OCI-LY3 (cell line): ENCODE measurements around the gene CYP17A1.

Experiments used
- H2AFZ ChIP-seq: fragments of 200-600, 300-600 bp; shearing (Covaris generic); 2 replicates; pipeline ENCODE4 v1.6.0; 2014; ENCODE audit warnings: antibody characterized with exemption, low read depth, low read length
- H3K27ac ChIP-seq: fragments of 200-600, 300-600 bp; sonication (generic); 2 replicates; pipeline ENCODE4 v1.5.1; 2014; ENCODE audit warnings: mild to moderate bottlenecking, low read length, moderate library complexity, mixed read lengths
- H3K27me3 ChIP-seq: fragments of 200-600, 300-600 bp; sonication (generic); 2 replicates; pipeline ENCODE4 v1.6.1; 2014; ENCODE audit warnings: low read depth, low read length, mixed read lengths
- H3K36me3 ChIP-seq: fragments of 200-600, 300-600 bp; sonication (generic); replicated peaks from 2 replicates; pipeline ENCODE3; 2014; ENCODE audit warnings: low read depth, low read length, mixed read lengths
- H3K4me1 ChIP-seq: fragments of 300-600, 200-600 bp; sonication (generic); 2 replicates; pipeline ENCODE4 v1.6.1; 2014; ENCODE audit warnings: low read length, mixed read lengths
- H3K4me2 ChIP-seq: fragments of 200-600, 300-600 bp; sonication (generic); 2 replicates; pipeline ENCODE4 v1.6.1; 2014; ENCODE audit warnings: low read length, mixed read lengths
- H3K4me3 ChIP-seq: fragments of 300-600, 200-600 bp; sonication (generic); 2 replicates; pipeline ENCODE4 v1.5.1; 2014; ENCODE audit warnings: antibody characterized with exemption, mild to moderate bottlenecking, low read length, moderate library complexity
- H3K79me2 ChIP-seq: fragments of 300-600, 200-600 bp; shearing (Covaris generic); 2 replicates; pipeline ENCODE4 v1.6.1; 2014; ENCODE audit warnings: mild to moderate bottlenecking, low read length, mixed read lengths
- H3K9ac ChIP-seq: fragments of 300-600, 200-600 bp; shearing (Covaris generic); 2 replicates; pipeline ENCODE4 v1.6.0; 2014; ENCODE audit warnings: mild to moderate bottlenecking, low read length, moderate library complexity
- H3K9me3 ChIP-seq: fragments of 200-600, 300-600 bp; shearing (Covaris generic); 2 replicates; pipeline ENCODE4 v1.6.1; 2014; ENCODE audit warnings: low read length, mixed read lengths; ENCODE audit not compliant: insufficient read depth
- H4K20me1 ChIP-seq: fragments of 200-600, 300-600 bp; sonication (generic); 2 replicates; pipeline ENCODE4 v1.6.1; 2016; ENCODE audit warnings: low read length, mixed read lengths; ENCODE audit not compliant: insufficient read depth
- EZH2phosphoT487 ChIP-seq: fragments of 200-600 bp; shearing (Covaris generic); IDR thresholded peaks from 2 replicates; pipeline ENCODE4 v1.6.1; 2018; ENCODE audit warnings: antibody characterized with exemption, mixed run types, low read depth
- TF ChIP-seq, protein P1 (sequence below): fragments of 200-600, 300-600 bp; sonication (generic); IDR thresholded peaks from 2 replicates; pipeline ENCODE4 v1.5.1; 2014; ENCODE audit warnings: antibody characterized with exemption, low read length, low read depth

CYP17A1 gene

DNA sequence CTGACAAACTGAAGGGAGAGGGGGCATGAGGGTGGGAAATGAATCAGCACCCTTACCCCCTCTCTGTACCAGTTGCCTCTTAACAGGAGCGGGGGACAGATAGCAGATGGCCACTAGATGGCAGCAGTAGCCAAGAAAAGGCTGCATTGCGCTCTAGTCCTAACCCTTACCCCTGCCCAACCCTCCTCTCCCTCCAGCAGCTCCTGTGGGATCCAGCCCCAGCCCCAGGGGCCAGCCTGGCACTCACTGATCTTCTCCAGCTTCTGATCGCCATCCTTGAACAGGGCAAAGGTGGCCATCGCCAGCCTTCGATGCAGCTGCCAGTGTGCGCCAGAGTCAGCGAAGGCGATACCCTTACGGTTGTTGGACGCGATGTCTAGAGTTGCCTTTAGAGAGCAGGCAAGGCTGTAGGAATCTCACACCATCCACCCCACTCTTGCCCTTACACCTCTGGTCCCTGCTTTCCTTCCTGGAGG is 2.2 kb downstream of the CYP17A1 start:
- H3K9me3 ChIP-seq, result no peaks in the 10 kb centered on the region
- no peaks in the 10 kb centered on the region for H3K79me2 ChIP-seq
- H3K9ac ChIP-seq, result no peak overlapping the region
- H3K36me3 ChIP-seq, result no peaks in the 10 kb centered on the region
- H3K4me1 ChIP-seq, result no peaks in the 10 kb centered on the region
- H2AFZ ChIP-seq, result no peak overlapping the region
- no peak overlapping the region for H3K4me2 ChIP-seq
- H3K27me3 ChIP-seq, result no peaks in the 10 kb centered on the region
- no peak overlapping the region for H3K4me3 ChIP-seq
- H4K20me1 ChIP-seq, result no peaks in the 10 kb centered on the region
- TF ChIP-seq, protein P1, sequence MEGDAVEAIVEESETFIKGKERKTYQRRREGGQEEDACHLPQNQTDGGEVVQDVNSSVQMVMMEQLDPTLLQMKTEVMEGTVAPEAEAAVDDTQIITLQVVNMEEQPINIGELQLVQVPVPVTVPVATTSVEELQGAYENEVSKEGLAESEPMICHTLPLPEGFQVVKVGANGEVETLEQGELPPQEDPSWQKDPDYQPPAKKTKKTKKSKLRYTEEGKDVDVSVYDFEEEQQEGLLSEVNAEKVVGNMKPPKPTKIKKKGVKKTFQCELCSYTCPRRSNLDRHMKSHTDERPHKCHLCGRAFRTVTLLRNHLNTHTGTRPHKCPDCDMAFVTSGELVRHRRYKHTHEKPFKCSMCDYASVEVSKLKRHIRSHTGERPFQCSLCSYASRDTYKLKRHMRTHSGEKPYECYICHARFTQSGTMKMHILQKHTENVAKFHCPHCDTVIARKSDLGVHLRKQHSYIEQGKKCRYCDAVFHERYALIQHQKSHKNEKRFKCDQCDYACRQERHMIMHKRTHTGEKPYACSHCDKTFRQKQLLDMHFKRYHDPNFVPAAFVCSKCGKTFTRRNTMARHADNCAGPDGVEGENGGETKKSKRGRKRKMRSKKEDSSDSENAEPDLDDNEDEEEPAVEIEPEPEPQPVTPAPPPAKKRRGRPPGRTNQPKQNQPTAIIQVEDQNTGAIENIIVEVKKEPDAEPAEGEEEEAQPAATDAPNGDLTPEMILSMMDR, result peak; percentile 76
- TF ChIP-seq EZH2phosphoT487, result no peak
- H3K27ac ChIP-seq, result no peak overlapping the region

DNA sequence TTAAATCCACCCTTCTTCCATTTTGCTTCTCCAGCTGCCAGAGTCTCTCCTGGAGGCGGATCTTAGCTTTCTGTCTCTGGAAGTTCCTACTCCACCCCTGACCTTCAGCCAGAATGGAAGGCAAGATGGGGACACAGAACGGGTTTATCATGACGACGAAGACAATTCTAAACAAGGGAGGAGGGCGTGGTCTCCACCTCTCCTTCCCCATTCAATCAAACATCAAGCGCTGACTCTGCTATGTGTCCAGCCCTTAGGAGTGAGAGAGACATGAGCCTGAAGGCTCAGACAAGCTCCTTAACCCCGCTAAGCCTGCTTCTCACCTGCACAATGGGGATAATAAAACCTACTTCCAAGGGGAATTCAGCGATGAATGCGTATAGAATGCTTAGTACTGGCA is 3.1 kb downstream of the CYP17A1 start:
- TF ChIP-seq, protein P1, result no peak
- TF ChIP-seq EZH2phosphoT487, result no peak
- Histone ChIP-seq H3K79me2 (no peaks in the 10 kb centered on the region), H4K20me1 (no peaks in the 10 kb centered on the region), H3K9ac (no peak overlapping the region), H3K36me3 (no peaks in the 10 kb centered on the region), H3K4me3 (no peak overlapping the region), H3K27me3 (no peaks in the 10 kb centered on the region), H3K27ac (no peak overlapping the region), H2AFZ (no peak overlapping the region), H3K4me1 (no peaks in the 10 kb centered on the region), H3K4me2 (no peak overlapping the region), H3K9me3 (no peaks in the 10 kb centered on the region)

DNA sequence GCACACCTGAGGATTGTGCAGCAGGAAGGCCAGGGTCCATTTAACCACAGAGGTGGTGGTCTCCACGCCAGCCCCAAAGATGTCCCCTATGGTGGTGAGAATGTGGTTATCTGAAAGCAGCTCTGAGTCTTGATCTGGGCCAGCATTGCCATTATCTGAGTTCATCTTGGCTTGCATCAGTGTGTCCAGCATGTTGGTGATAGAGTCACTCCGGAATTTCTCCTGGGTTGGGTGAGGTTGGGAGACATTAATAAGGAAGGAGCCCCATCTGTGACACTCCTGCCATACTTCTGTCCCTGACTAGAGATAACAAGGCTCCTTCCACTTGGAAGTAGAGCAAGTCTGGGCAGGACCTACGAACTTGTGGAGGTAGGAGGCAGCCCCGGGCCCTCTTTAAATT is 4.2 kb downstream of the CYP17A1 start:
- H3K4me2 ChIP-seq, result no peak overlapping the region

DNA sequence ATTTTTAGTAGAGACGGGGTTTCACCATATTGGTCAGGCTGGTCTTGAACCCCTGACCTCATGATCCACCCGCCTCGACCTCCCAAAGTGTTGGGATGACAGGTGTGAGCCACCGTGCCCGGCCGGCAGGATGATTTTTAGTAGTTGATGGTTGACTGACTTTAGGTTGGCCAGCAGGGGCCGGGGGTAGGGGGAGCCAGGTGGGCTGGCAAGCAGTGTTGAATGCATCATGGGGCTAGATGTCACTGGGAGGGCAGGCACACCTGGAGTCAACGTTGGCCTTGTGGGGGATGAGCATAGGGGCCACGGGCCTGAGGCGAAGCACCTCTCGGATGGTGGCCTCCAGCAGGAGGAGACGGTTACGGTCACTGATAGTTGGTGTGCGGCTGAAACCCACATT is 5.0 kb downstream of the CYP17A1 start:
- H3K36me3 ChIP-seq, result no peaks in the 10 kb centered on the region
- H3K9ac ChIP-seq, result no peak overlapping the region
- TF ChIP-seq, protein P1, result no peak
- TF ChIP-seq EZH2phosphoT487, result no peak
- no peaks in the 10 kb centered on the region for H3K4me1 ChIP-seq
- H4K20me1 ChIP-seq, result no peaks in the 10 kb centered on the region
- no peak overlapping the region for H3K4me2 ChIP-seq
- no peak overlapping the region for H3K4me3 ChIP-seq
- no peaks in the 10 kb centered on the region for H3K79me2 ChIP-seq
- H3K27me3 ChIP-seq, result no peaks in the 10 kb centered on the region
- no peaks in the 10 kb centered on the region for H3K9me3 ChIP-seq
- H2AFZ ChIP-seq, result no peak overlapping the region
- no peak overlapping the region for H3K27ac ChIP-seq

More for the DNA sequence above, 4.2 kb downstream of the CYP17A1 start:
- H3K36me3 ChIP-seq, result no peaks in the 10 kb centered on the region
- no peak overlapping the region for H3K9ac ChIP-seq
- no peaks in the 10 kb centered on the region for H3K9me3 ChIP-seq
- no peaks in the 10 kb centered on the region for H3K79me2 ChIP-seq
- no peak overlapping the region for H2AFZ ChIP-seq
- no peaks in the 10 kb centered on the region for H3K4me1 ChIP-seq
- TF ChIP-seq EZH2phosphoT487, result no peak
- TF ChIP-seq, protein P1, result no peak
- H3K4me3 ChIP-seq, result no peak overlapping the region
- no peak overlapping the region for H3K27ac ChIP-seq
- no peaks in the 10 kb centered on the region for H4K20me1 ChIP-seq
- H3K27me3 ChIP-seq, result no peaks in the 10 kb centered on the region
